Lung (tissue), 12 donors: Measurements from ENCODE around the gene MRPS16. TPM values are rescaled to one million over a fixed set of nuclear protein-coding genes. Genes with fewer than 3 reads are reported as not detected.
A peak's percentile ranks its signal among the peaks of the same experiment; 100 is the strongest.

ENCODE experiments used
- ATAC-seq: fragments of 200-7000 bp; cut with Tn5 transposase; one replicate; pipeline ENCODE4 v1.9.1; 2020; ENCODE audit warnings: moderate number of reproducible peaks; ENCODE audit not compliant: insufficient read depth, low FRiP score
- DNase-seq, 3 donors: peaks; one replicate each; pipeline ENCODE4 v3.0.0-alpha.2; 2013 to 2017
- H3K27ac ChIP-seq, 2 donors: one replicate each; pipeline ENCODE4 v1.5.1; 2013; ENCODE audit warnings: mild to moderate bottlenecking in 2 of 2, moderate library complexity in 2 of 2, control low read depth in 1 of 2, inconsistent platforms in 1 of 2, low read depth in 1 of 2, low read length in 1 of 2
- H3K27me3 ChIP-seq, 3 donors: one replicate each; pipeline ENCODE4 v1.5.1; 2013; ENCODE audit warnings: low read length in 2 of 3; ENCODE audit not compliant: control insufficient read depth in 3 of 3, insufficient read depth in 3 of 3
- H3K36me3 ChIP-seq, 4 donors: one replicate each; pipeline ENCODE4 v1.5.1; 2013; ENCODE audit warnings: low read length in 4 of 4, mild to moderate bottlenecking in 1 of 4, moderate library complexity in 1 of 4; ENCODE audit not compliant: control insufficient read depth in 4 of 4, insufficient read depth in 4 of 4
- H3K4me1 ChIP-seq, 5 donors: one replicate each; pipeline ENCODE4 v1.5.1; 2013; ENCODE audit warnings: low read length in 5 of 5, mild to moderate bottlenecking in 2 of 5, moderate library complexity in 1 of 5; ENCODE audit not compliant: control insufficient read depth in 5 of 5, insufficient read depth in 5 of 5
- H3K4me3 ChIP-seq: one replicate; pipeline ENCODE4 v1.5.1; 2013; ENCODE audit warnings: mild to moderate bottlenecking, control low read depth, moderate library complexity
- H3K9ac ChIP-seq, 2 donors: one replicate each; pipeline ENCODE4 v1.5.1; 2013; ENCODE audit warnings: low read length in 2 of 2, control low read depth in 1 of 2; ENCODE audit not compliant: insufficient read depth in 1 of 2
- H3K9me3 ChIP-seq, 4 donors: one replicate each; pipeline ENCODE4 v1.5.1; 2013; ENCODE audit warnings: low read length in 3 of 4, mild to moderate bottlenecking in 1 of 4, moderate library complexity in 1 of 4; ENCODE audit not compliant: control insufficient read depth in 4 of 4, insufficient read depth in 3 of 4
- CTCF ChIP-seq: IDR thresholded peaks from 2 replicates; pipeline ENCODE4 v1.5.1; 2012; ENCODE audit warnings: mild to moderate bottlenecking; ENCODE audit errors: control extremely low read depth, extremely low read depth
- WGBS, 2 donors: extraction: QIAGEN DNeasy Blood & Tissue Kit; methylation state at CpG; one replicate each; pipeline ENCODE4 v1.1.7; 2013; 5-methylcytosine and 5-hydroxymethylcytosine counted together
- polyA plus RNA-seq, 2 donors: library from polyadenylated mRNA; stranded (reverse); fragments of 200-250 nt; gene quantifications; one replicate each; pipeline ENCODE4 v1.2.1, GENCODE V29; 2013
- total RNA-seq, 2 donors: library from RNA; depleted of rRNA in 1 of 2; stranded (reverse); fragments of >200 nt in 1 of 2; gene quantifications; one replicate each; pipeline ENCODE4 v1.2.1, GENCODE V29; 2014 to 2021
- donor health status: control.
- donor health status: control.
- donor health status: Bipolar disorder and iron deficiency.
- donor health status: healthy.
- donor health status: DM: yes; HTN: yes; CAD: no.

MRPS16 gene
- total and polyA plus RNA-seq, 4 donors = 32.7 to 96.1 (median 63.4) TPM

DNA sequence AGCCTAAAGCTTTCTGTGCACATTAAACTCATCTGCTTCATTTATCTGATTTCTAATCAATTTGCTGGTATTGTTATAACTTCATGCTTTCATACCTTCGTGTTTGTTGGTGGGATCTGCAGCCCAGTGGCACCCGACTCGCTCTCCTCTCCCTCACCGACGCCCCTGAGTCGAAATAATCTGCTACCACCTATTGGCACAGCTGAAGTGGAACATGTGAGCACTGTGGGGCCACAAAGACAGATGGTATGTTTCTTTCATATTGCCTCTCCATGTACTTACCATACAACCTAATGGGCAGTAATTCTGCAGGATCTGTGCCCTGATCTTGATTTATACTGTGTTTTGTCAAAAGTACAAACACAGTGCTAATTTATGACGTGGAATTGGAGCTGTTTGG, 17.7 kb downstream of the MRPS16 start:
- ATAC-seq (no peak), DNase-seq (no peak)
- 89 to 90% methylated on average over 7 of the region's 7 CpGs for WGBS, 2 donors
- Histone ChIP-seq H3K4me3 (no peak overlapping the region), H3K9ac (no peak overlapping the region), H3K27me3 (no peaks in the 10 kb centered on the region), H3K4me1 (peaks cover 0 to 3% (median 0%) of the 10 kb centered on the region in 5 donors), H3K27ac (no peak overlapping the region), H3K9me3 (no peaks in the 10 kb centered on the region), H3K36me3 (peaks cover 18 to 23% (median 19%) of the 10 kb centered on the region in 4 donors)
- TF ChIP-seq CTCF = no peak

- H3K4me3 ChIP-seq = no peak overlapping the region
- H3K27ac ChIP-seq = peak overlapping the region in 1 of 2 donors; percentile 50
- peaks cover 0 to 3% (median 0%) of the 10 kb centered on the region in 5 donors for H3K4me1 ChIP-seq
- no peaks in the 10 kb centered on the region for H3K27me3 ChIP-seq
- H3K9ac ChIP-seq = no peak overlapping the region
- 92 to 94% methylated on average over 2 of the region's 2 CpGs for WGBS, 2 donors
- peaks cover 13 to 22% (median 20%) of the 10 kb centered on the region in 4 donors for H3K36me3 ChIP-seq
- DNase-seq = no peak
- ATAC-seq = no peak
- no peaks in the 10 kb centered on the region for H3K9me3 ChIP-seq
- no peak for TF ChIP-seq CTCF
Observed at GRCh38 chr10:73233883-73234282, 18.6 kb downstream of the MRPS16 start.

DNA sequence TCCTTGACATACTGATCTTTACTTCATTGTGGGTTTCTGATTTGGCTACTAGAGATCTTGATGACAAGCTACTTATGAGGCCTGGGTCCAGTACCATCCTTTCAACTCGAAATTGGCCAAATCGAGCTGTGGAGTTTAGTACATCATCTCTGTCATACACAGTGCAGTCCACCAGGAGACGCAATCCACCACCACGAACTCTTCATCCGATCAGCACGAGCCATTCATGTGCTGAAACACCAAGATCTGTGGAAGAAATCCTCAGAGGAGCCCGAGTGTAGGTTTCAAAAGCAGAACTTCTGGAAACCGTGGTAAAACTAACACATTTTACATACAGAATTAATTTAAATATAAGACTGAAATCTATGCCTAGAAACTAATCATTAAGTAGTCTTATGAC, 19.6 kb downstream of the MRPS16 start:
- no peaks in the 10 kb centered on the region for H3K27me3 ChIP-seq
- H3K27ac ChIP-seq = no peak overlapping the region
- peaks cover 0 to 3% (median 0%) of the 10 kb centered on the region in 5 donors for H3K4me1 ChIP-seq
- peaks cover 13 to 22% (median 20%) of the 10 kb centered on the region in 4 donors for H3K36me3 ChIP-seq
- DNase-seq (no peak), ATAC-seq (no peak)
- 87% methylated on average over 8 of the region's 8 CpGs for WGBS, 2 donors
- H3K9ac ChIP-seq = no peak overlapping the region
- no peak overlapping the region for H3K4me3 ChIP-seq
- no peaks in the 10 kb centered on the region for H3K9me3 ChIP-seq
- no peak for TF ChIP-seq CTCF

GRCh38 chr10:73229567-73229966, 22.9 kb downstream of the MRPS16 start:
- Histone ChIP-seq H3K27me3 (no peaks in the 10 kb centered on the region), H3K9ac (no peak overlapping the region), H3K4me3 (no peak overlapping the region), H3K4me1 (peaks cover 0 to 3% (median 0%) of the 10 kb centered on the region in 5 donors), H3K27ac (no peak overlapping the region), H3K36me3 (peaks cover 13 to 17% (median 16%) of the 10 kb centered on the region in 4 donors), H3K9me3 (no peaks in the 10 kb centered on the region)
- DNase-seq (no peak), ATAC-seq (no peak)
- TF ChIP-seq CTCF = no peak
- WGBS, 2 donors = 37 to 73% methylated on average over 6 of the region's 6 CpGs
